DOHH2 (cell line): ENCODE results near the gene BICC1.

ENCODE experiments used
- H3F3A ChIP-seq: fragments of 200-600 bp; sonication (generic), shearing (Covaris generic); 2 replicates; pipeline ENCODE4 v1.6.0; 2016; ENCODE audit warnings: antibody characterized with exemption, mild to moderate bottlenecking; ENCODE audit not compliant: control insufficient read depth, insufficient read depth
- H3K27ac ChIP-seq: fragments of 200-600 bp; sonication (generic); 2 replicates; pipeline ENCODE4 v1.5.1; 2014; ENCODE audit warnings: low read depth, mild to moderate bottlenecking, low read length, moderate library complexity
- H3K27me3 ChIP-seq: fragments of 200-600 bp; sonication (generic); 2 replicates; pipeline ENCODE4 v1.6.1; 2014; ENCODE audit warnings: mild to moderate bottlenecking, low read length, mixed read lengths; ENCODE audit not compliant: control insufficient read depth
- H3K36me3 ChIP-seq: fragments of 200-600 bp; sonication (generic); 2 replicates; pipeline ENCODE4 v1.6.1; 2014; ENCODE audit warnings: mild to moderate bottlenecking, low read length, moderate library complexity, mixed read lengths; ENCODE audit not compliant: control insufficient read depth
- H3K4me1 ChIP-seq: fragments of 200-600 bp; sonication (generic); 2 replicates; pipeline ENCODE4 v1.6.1; 2014; ENCODE audit warnings: mild to moderate bottlenecking, low read length, mixed read lengths; ENCODE audit not compliant: control insufficient read depth
- H3K4me2 ChIP-seq: fragments of 200-600 bp; sonication (generic); 2 replicates; pipeline ENCODE4 v1.6.0; 2014; ENCODE audit warnings: mild to moderate bottlenecking, low read length, moderate library complexity
- H3K4me3 ChIP-seq: fragments of 200-600 bp; sonication (generic); 2 replicates; pipeline ENCODE4 v1.5.1; 2014; ENCODE audit warnings: mild to moderate bottlenecking, low read length, mixed read lengths
- H3K79me2 ChIP-seq: fragments of 200-600 bp; sonication (generic); 2 replicates; pipeline ENCODE4 v1.6.1; 2014; ENCODE audit warnings: mild to moderate bottlenecking, low read length, mixed read lengths; ENCODE audit not compliant: control insufficient read depth
- H3K9me2 ChIP-seq: fragments of 200-600 bp; sonication (generic); replicated peaks from 2 replicates; pipeline ENCODE4 v1.6.1; 2014; ENCODE audit warnings: mild to moderate bottlenecking, low read length, mixed read lengths; ENCODE audit not compliant: control insufficient read depth
- H3K9me3 ChIP-seq: fragments of 200-600 bp; sonication (generic); 2 replicates; pipeline ENCODE4 v1.6.1; 2014; ENCODE audit warnings: antibody characterized with exemption, low read length, mixed read lengths; ENCODE audit not compliant: control insufficient read depth, insufficient read depth
- H4K20me1 ChIP-seq: fragments of 200-600 bp; sonication (generic); 2 replicates; pipeline ENCODE4 v1.6.0; 2014; ENCODE audit warnings: low read depth, mild to moderate bottlenecking, antibody characterized with exemption, low read length, moderate library complexity; ENCODE audit not compliant: control insufficient read depth, insufficient read depth
- CTCF ChIP-seq: fragments of 200-600 bp; sonication (generic); IDR thresholded peaks from one replicate; pipeline ENCODE4 v1.5.1; 2014; ENCODE audit warnings: antibody characterized with exemption, mild to moderate bottlenecking, low read depth, low read length; ENCODE audit not compliant: poor library complexity, severe bottlenecking
- EZH2phosphoT487 ChIP-seq: fragments of 200-600 bp; sonication (generic); IDR thresholded peaks from 2 replicates; pipeline ENCODE4 v1.6.1; 2017; ENCODE audit warnings: borderline replicate concordance, mild to moderate bottlenecking, antibody characterized with exemption, low read length, moderate library complexity, mixed read lengths

Gene BICC1

DNA sequence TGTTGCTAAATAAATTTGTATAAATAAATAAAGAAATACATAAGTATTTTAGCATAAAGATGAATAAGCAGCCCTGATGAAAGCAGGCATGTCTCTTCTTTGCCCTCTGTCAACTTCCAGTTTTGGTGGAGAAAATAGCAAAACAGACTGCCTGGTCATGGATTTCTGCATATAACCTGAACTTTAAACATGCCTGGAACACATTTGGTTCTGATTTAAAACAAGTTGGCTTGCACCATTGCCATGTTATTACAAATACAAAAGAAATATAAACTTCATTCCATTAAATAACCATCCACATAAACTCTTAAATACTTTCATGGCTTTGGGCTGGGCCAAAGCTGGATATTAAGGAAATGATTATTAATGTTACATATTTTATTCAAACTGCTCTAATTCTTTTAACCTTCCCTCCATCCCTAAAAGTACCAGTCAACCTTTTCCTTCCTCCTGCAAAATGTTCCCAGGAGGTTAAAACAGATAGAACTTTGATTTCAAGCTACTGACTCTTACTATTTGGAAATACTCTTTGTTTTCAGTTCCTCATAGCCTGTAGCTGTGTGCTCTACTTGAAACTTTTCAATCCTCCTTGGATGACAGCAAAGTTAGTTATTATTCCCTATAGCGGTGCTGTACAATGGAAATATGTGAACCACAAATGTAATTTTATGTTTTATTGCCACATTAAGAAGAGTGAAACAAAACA, 96.3 kb downstream of the BICC1 start:
- Histone ChIP-seq H3K36me3 (no peaks in the 10 kb centered on the region), H3F3A (no peaks in the 10 kb centered on the region), H3K9me3 (no peaks in the 10 kb centered on the region), H3K4me2 (no peak overlapping the region), H3K27me3 (no peaks in the 10 kb centered on the region), H4K20me1 (no peaks in the 10 kb centered on the region), H3K4me1 (no peaks in the 10 kb centered on the region), H3K27ac (no peak overlapping the region), H3K4me3 (no peak overlapping the region), H3K9me2 (no peaks in the 10 kb centered on the region), H3K79me2 (no peaks in the 10 kb centered on the region)
- TF ChIP-seq CTCF (no peak), EZH2phosphoT487 (no peak)

- Histone ChIP-seq H3K4me2 (no peak overlapping the region), H4K20me1 (no peaks in the 10 kb centered on the region), H3K9me2 (no peaks in the 10 kb centered on the region), H3K9me3 (no peaks in the 10 kb centered on the region), H3K4me1 (no peaks in the 10 kb centered on the region), H3K27me3 (no peaks in the 10 kb centered on the region), H3K79me2 (no peaks in the 10 kb centered on the region), H3F3A (no peaks in the 10 kb centered on the region), H3K36me3 (no peaks in the 10 kb centered on the region), H3K27ac (no peak overlapping the region), H3K4me3 (no peak overlapping the region)
- TF ChIP-seq CTCF (no peak), EZH2phosphoT487 (no peak)
These were observed 97.0 kb downstream of the BICC1 start for GRCh38 chr10:58609532-58610150.

DNA sequence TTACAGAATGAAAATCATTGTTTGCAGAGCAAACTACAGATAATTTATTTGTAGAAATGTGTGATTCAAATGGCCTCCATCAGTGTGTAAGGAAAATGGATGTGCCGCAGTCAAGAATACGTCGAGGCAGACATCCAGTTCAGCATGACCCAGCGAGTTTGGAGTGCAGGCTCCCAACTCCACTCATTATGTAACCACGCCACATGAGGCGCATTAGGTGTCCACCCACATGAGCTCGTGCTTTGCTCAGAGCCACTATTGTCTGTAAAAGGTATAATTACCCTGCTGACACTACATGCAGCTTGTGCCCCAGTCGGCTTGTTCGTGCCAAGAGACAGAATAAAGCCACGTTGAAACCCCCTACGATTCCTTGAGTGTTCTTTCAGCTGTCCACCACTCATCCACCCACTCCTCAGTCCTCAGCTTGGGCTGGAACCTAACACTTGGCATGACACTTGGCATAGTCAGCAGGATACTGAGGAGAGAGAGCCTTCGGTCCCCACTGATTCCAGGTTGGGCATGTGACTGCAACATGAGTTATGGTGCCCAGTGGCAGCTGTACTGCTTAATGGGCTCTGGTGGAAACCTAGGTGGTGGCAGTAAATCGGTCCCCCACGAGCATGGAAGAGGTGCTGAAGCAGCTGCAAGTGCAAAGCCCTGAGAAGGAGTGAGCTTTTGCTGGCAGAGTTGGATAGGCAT, 102.7 kb downstream of the BICC1 start:
- Histone ChIP-seq H4K20me1 (no peaks in the 10 kb centered on the region), H3K4me2 (no peak overlapping the region), H3K9me3 (no peaks in the 10 kb centered on the region), H3K27ac (no peak overlapping the region), H3K4me1 (no peaks in the 10 kb centered on the region), H3K27me3 (no peaks in the 10 kb centered on the region), H3K4me3 (no peak overlapping the region), H3F3A (no peaks in the 10 kb centered on the region), H3K9me2 (no peaks in the 10 kb centered on the region), H3K36me3 (no peaks in the 10 kb centered on the region), H3K79me2 (no peaks in the 10 kb centered on the region)
- no peak for TF ChIP-seq CTCF
- no peak for TF ChIP-seq EZH2phosphoT487
